Natural killer cell (primary cell): ENCODE data around the gene CAST. TPM values are rescaled to one million over a fixed set of nuclear protein-coding genes. Genes with fewer than 3 reads are reported as not detected.

Experiments used
- ATAC-seq, 3 donors: fragments of 150-1000 bp in 2 of 3; fragments of 200-7000 bp in 1 of 3; cut with Tn5 transposase; 1 replicate in 1 of 3; 2 replicates in 2 of 3; pipeline ENCODE4 v1.10.0; 2021; ENCODE audit warnings: mild to moderate bottlenecking in 2 of 3, moderate library complexity in 2 of 3
- DNase-seq, 2 donors: peaks; one replicate each; pipeline versions ENCODE4 v3.0.0 to v3.0.0-alpha.2; 2013 to 2021; ENCODE audit warnings: mixed read lengths in 1 of 2
- H3K27ac ChIP-seq: one replicate; pipeline ENCODE4 v1.5.1; 2013; ENCODE audit warnings: mild to moderate bottlenecking, low read length
- H3K27me3 ChIP-seq: one replicate; pipeline ENCODE4 v1.6.1; 2013; ENCODE audit warnings: low read length; ENCODE audit not compliant: control insufficient read depth, insufficient read depth
- H3K36me3 ChIP-seq: one replicate; pipeline ENCODE4 v1.6.1; 2013; ENCODE audit warnings: low read length; ENCODE audit not compliant: control insufficient read depth, insufficient read depth
- H3K4me1 ChIP-seq: one replicate; pipeline ENCODE4 v1.6.1; 2013; ENCODE audit warnings: low read length; ENCODE audit not compliant: control insufficient read depth, insufficient read depth
- H3K4me3 ChIP-seq: one replicate; pipeline ENCODE4 v1.5.1; 2013; ENCODE audit warnings: low read length
- H3K9me3 ChIP-seq: one replicate; pipeline ENCODE4 v1.6.1; 2013; ENCODE audit warnings: low read length; ENCODE audit not compliant: control insufficient read depth, insufficient read depth
- H3K27ac Mint-ChIP-seq, 2 donors: one replicate each; pipeline ENCODE4 v1.8.0; 2022; ENCODE audit warnings: mild to moderate bottlenecking in 2 of 2, mixed read lengths in 2 of 2, moderate library complexity in 1 of 2
- H3K27me3 Mint-ChIP-seq, 2 donors: one replicate each; pipeline ENCODE4 v1.8.0; 2022; ENCODE audit warnings: low read depth in 2 of 2, mixed read lengths in 2 of 2
- H3K36me3 Mint-ChIP-seq: one replicate; pipeline ENCODE4 v1.8.0; 2022; ENCODE audit warnings: mixed read lengths
- H3K4me1 Mint-ChIP-seq, 2 donors: one replicate each; pipeline ENCODE4 v1.8.0; 2022; ENCODE audit warnings: mixed read lengths in 2 of 2
- H3K4me3 Mint-ChIP-seq: one replicate; pipeline ENCODE4 v1.8.0; 2022; ENCODE audit warnings: mild to moderate bottlenecking, moderate library complexity, mixed read lengths
- H3K9me3 Mint-ChIP-seq, 2 donors: one replicate each; pipeline ENCODE4 v1.8.0; 2022; ENCODE audit warnings: mixed read lengths in 2 of 2
- CTCF ChIP-seq: fragments of 200-600 bp; IDR thresholded peaks from one replicate; pipeline ENCODE4 v1.8.0; 2022; ENCODE audit warnings: antibody characterized with exemption
- WGBS: methylation state at CpG from one replicate; pipeline ENCODE4 v1.1.7; 2013; ENCODE audit warnings: missing lambda C conversion rate; ENCODE audit not compliant: insufficient coverage; 5-methylcytosine and 5-hydroxymethylcytosine counted together
- intact Hi-C: fragments of 100-400 bp; cut with micrococcal nuclease; formaldehyde crosslinking; loops from one replicate; pipeline ENCODE4 v1.14.2; 2022
- total RNA-seq, 4 donors: library from RNA; stranded (reverse); fragments of 120-200 nt in 1 of 4; gene quantifications; one replicate each; pipeline versions ENCODE4 v1.2.3 to v1.2.4, GENCODE V29; 2013 to 2022

The CAST gene
- total RNA-seq, 3 donors from 2014 or later (not counting 1 experiment from before 2014, with no cell fraction given): 364 to 414 (median 376) TPM

GRCh38 chr5:96662725-96663518, 746 bp downstream of the CAST start:
- Histone ChIP-seq H3K36me3 (no peaks in the 10 kb centered on the region), H3K27me3 (no peaks in the 10 kb centered on the region), H3K27ac (peak overlapping the region; percentile 96), H3K4me1 (peaks cover 33% of the 10 kb centered on the region), H3K4me3 (peak overlapping the region; percentile 83), H3K9me3 (no peaks in the 10 kb centered on the region)
- ATAC-seq (peak; percentile 64 to 81 (median 68)), DNase-seq (peak; percentile 82 to 88)
- Mint-ChIP-seq H3K27ac (peak overlapping the region; percentile 98 to 99), H3K4me3 (peak overlapping the region; percentile 95), H3K36me3 (no peaks in the 10 kb centered on the region), H3K9me3 (no peaks in the 10 kb centered on the region), H3K27me3 (no peaks in the 10 kb centered on the region), H3K4me1 (peaks cover 74 to 80% of the 10 kb centered on the region in 2 donors)
- intact Hi-C loops: loop anchor here (1.0 to 5.0 kb wide), 3 partner anchors 39 to 702 kb away; partner anchors contain the start of genes ELL2 and ERAP1
- TF ChIP-seq CTCF: no peak
- WGBS: under 1% methylated on average over 60 of the region's 60 CpGs

GRCh38 chr5:96663608-96664007, 1.4 kb downstream of the CAST start:
- Mint-ChIP-seq H3K27ac (peak overlapping the region; percentile 98 to 99), H3K9me3 (no peaks in the 10 kb centered on the region), H3K4me1 (peaks cover 74 to 82% of the 10 kb centered on the region in 2 donors), H3K27me3 (no peaks in the 10 kb centered on the region), H3K36me3 (no peaks in the 10 kb centered on the region), H3K4me3 (peak overlapping the region; percentile 95)
- WGBS: 77% methylated on average over 6 of the region's 6 CpGs
- DNase-seq: no peak
- Histone ChIP-seq H3K9me3 (no peaks in the 10 kb centered on the region), H3K36me3 (no peaks in the 10 kb centered on the region), H3K4me1 (peaks cover 28% of the 10 kb centered on the region), H3K27me3 (no peaks in the 10 kb centered on the region), H3K4me3 (peak overlapping the region; percentile 83), H3K27ac (peak overlapping the region; percentile 96)
- no peak for ATAC-seq
- no peak for TF ChIP-seq CTCF
- intact Hi-C loops: loop anchor here (1.0 to 5.0 kb wide), 3 partner anchors 39 to 703 kb away; partner anchors contain the start of genes ELL2 and ERAP1

GRCh38 chr5:96664669-96665068, 2.5 kb downstream of the CAST start:
- DNase-seq: peak in 1 of 2 donors; percentile 59
- H3K4me1 ChIP-seq: peaks cover 27% of the 10 kb centered on the region
- no peaks in the 10 kb centered on the region for H3K36me3 Mint-ChIP-seq

More at GRCh38 chr5:96664669-96665068, 2.5 kb downstream of the CAST start:
- Mint-ChIP-seq H3K9me3 (no peaks in the 10 kb centered on the region), H3K27ac (peak overlapping the region; percentile 98 to 99), H3K27me3 (no peaks in the 10 kb centered on the region), H3K4me3 (peak overlapping the region; percentile 40), H3K4me1 (peaks cover 84 to 86% of the 10 kb centered on the region in 2 donors)
- Histone ChIP-seq H3K9me3 (no peaks in the 10 kb centered on the region), H3K27ac (no peak overlapping the region), H3K27me3 (no peaks in the 10 kb centered on the region), H3K4me3 (no peak overlapping the region), H3K36me3 (no peaks in the 10 kb centered on the region)
- ATAC-seq: no peak
- TF ChIP-seq CTCF: no peak
- intact Hi-C loops: loop anchor here (5.0 kb wide), 1 partner anchor 143 kb away; the partner anchor contains the start of gene ERAP1
